ENCODE measurements around the gene HCAR3.

DNA sequence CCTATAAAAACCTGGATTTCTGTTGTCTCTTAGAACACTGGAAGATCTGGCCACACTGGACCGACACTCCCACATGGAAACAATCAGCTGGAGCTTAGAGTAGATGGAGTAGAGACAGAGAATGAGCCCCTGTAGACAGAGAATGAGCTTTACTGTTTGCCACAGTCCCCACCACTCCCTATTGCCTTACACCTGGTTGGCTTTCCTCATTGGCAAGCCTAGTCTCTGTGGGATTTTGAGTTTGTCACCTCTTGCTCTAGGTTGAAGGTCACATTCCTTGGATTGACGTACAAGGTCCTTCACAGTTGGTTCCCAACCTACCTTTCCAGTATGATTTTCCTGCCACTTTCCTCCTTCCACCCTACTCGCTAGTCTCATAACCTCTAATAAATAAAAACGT lies 16.0 kb upstream of the HCAR3 start:
- TF ChIP-seq CTCF (conservative IDR thresholded peaks at IDR 0.05 in 1 of 2, IDR thresholded peaks at IDR 0.05 in 1 of 2; ENCODE audit: low read depth in 1 of 2, low read length in 2 of 2), result no peak
- no peak for TF ChIP-seq EZH2 (IDR thresholded peaks at IDR 0.05; ENCODE audit: low read length, missing control alignments)
